K562 (cell line): ENCODE measurements around the gene AHSG. TPM values are rescaled to one million over a fixed set of nuclear protein-coding genes. Genes with fewer than 3 reads are reported as not detected.
A peak's percentile ranks its signal among the peaks of the same experiment; 100 is the strongest.

Experiments used
- ATAC-seq: fragments of 200-7000 bp; cut with Tn5 transposase; 3 replicates; pipeline ENCODE4 v1.9.1; 2020; ENCODE audit warnings: moderate library complexity
- BruUV-seq: library from RNA; stranded (reverse); fragments of 400-500 nt; replicated peaks from 2 replicates; lab custom pipeline; 2021; lab: Mats Ljungman, UMichigan
- CTCF ChIA-PET: fragments of 300-600 bp; formaldehyde crosslinking; extraction: SDS; loops from one replicate; lab custom pipeline; 2021; ENCODE audit warnings: low intra/inter-chr PET ratio; lab: Yijun Ruan, JAX
- POLR2A ChIA-PET: fragments of 300-600, 350-650 bp; sonication (Branson Sonifier 250); formaldehyde crosslinking; extraction: SDS; loops from one replicate; lab custom pipeline; 2021; ENCODE audit warnings: antibody characterized with exemption, inconsistent platforms; lab: Yijun Ruan, JAX
- DNase-seq, 4 experiments: peaks; one replicate each; pipeline versions ENCODE4 v3.0.0 to v3.0.0-alpha.2; 2011 to 2018; ENCODE audit warnings: low spot score in 3 of 4, mixed read lengths in 3 of 4; ENCODE audit errors: extremely low read depth in 1 of 4
- FAIRE-seq: peaks from 2 replicates; lab custom pipeline; 2011; peaks lifted over from hg19 to GRCh38; lab: Jason Lieb, UNC
- H2AFZ ChIP-seq: 2 replicates; pipeline ENCODE4 v1.6.0; 2011; ENCODE audit warnings: low read depth, low read length, control low read depth, inconsistent platforms
- H3K27ac ChIP-seq: fragments of 200-600 bp; 3 replicates; pipeline ENCODE4 v1.8.0; 2011; ENCODE audit warnings: low read depth, mild to moderate bottlenecking, control low read depth, inconsistent platforms, low read length, moderate library complexity, mixed read lengths; ENCODE audit errors: extremely low read depth
- H3K27me3 ChIP-seq, 2 experiments: fragments of 300-600 bp in 1 of 2; 2 replicates in 1 of 2; 3 replicates in 1 of 2; pipeline versions ENCODE4 v1.6.0 to v1.8.0; 2011; ENCODE audit warnings: inconsistent platforms in 2 of 2, low read length in 2 of 2, mild to moderate bottlenecking in 1 of 2, mixed read lengths in 1 of 2, moderate library complexity in 1 of 2; ENCODE audit not compliant: control insufficient read depth in 2 of 2, insufficient read depth in 2 of 2
- H3K36me3 ChIP-seq: fragments of 300-600 bp; 3 replicates; pipeline ENCODE4 v1.8.0; 2011; ENCODE audit warnings: mild to moderate bottlenecking, low read length, inconsistent platforms; ENCODE audit not compliant: control insufficient read depth, insufficient read depth
- H3K4me1 ChIP-seq, 2 experiments: fragments of 200-600 bp in 1 of 2; replicated peaks in 1 of 2; 2 replicates in 1 of 2; 3 replicates in 1 of 2; pipeline versions ENCODE4 v1.5.1 to v1.8.0; 2011; ENCODE audit warnings: inconsistent platforms in 2 of 2, low read length in 2 of 2, mild to moderate bottlenecking in 1 of 2, mixed read lengths in 1 of 2, moderate library complexity in 1 of 2; ENCODE audit not compliant: control insufficient read depth in 2 of 2, insufficient read depth in 2 of 2
- H3K4me2 ChIP-seq: 2 replicates; pipeline ENCODE4 v1.6.1; 2011; ENCODE audit warnings: low read length, control low read depth, inconsistent platforms, mixed read lengths; ENCODE audit not compliant: insufficient read depth
- H3K4me3 ChIP-seq: fragments of 200-600 bp; sonication (generic), shearing (Covaris generic); 2 replicates; pipeline ENCODE4 v1.5.1; 2016; ENCODE audit warnings: control low read depth, inconsistent platforms
- H3K79me2 ChIP-seq: fragments of 200-600 bp; 3 replicates; pipeline ENCODE4 v1.8.0; 2011; ENCODE audit warnings: low read length, inconsistent platforms; ENCODE audit not compliant: control insufficient read depth, insufficient read depth
- H3K9ac ChIP-seq, 2 experiments: 2 replicates each; pipeline versions ENCODE4 v1.6.0 to v1.6.1; 2011; ENCODE audit warnings: low read depth in 2 of 2, low read length in 2 of 2, control low read depth in 1 of 2, inconsistent platforms in 1 of 2, mild to moderate bottlenecking in 1 of 2, mixed read lengths in 1 of 2; ENCODE audit not compliant: insufficient read depth in 1 of 2
- H3K9me1 ChIP-seq: one replicate; pipeline ENCODE4 v1.6.0; 2011; ENCODE audit warnings: inconsistent platforms, mild to moderate bottlenecking, low read length, moderate library complexity; ENCODE audit not compliant: control insufficient read depth, insufficient read depth
- H3K9me3 ChIP-seq: replicated peaks from 2 replicates; pipeline ENCODE4 v1.5.1; 2011; ENCODE audit warnings: low read depth, low read length, inconsistent platforms; ENCODE audit not compliant: control insufficient read depth, insufficient read depth
- H4K20me1 ChIP-seq: replicated peaks from 2 replicates; pipeline ENCODE4 v1.6.1; 2011; ENCODE audit warnings: low read length, inconsistent platforms, mixed read lengths; ENCODE audit not compliant: control insufficient read depth, insufficient read depth
- EZH2 ChIP-seq: IDR thresholded peaks from 2 replicates; pipeline ENCODE4 v1.6.1; 2012; ENCODE audit warnings: low read depth, mild to moderate bottlenecking, inconsistent platforms, low read length, borderline replicate concordance
- KLF1 ChIP-seq: fragments of 450-650 bp; IDR thresholded peaks from 2 replicates; pipeline ENCODE4 v1.6.1; 2016; ENCODE audit warnings: missing genetic modification characterization, missing compliant biosample characterization
- KLF6 ChIP-seq: fragments of 250-450 bp; sonication (Bioruptor Pico); IDR thresholded peaks from 2 replicates; pipeline ENCODE4 v1.4.0; 2020; ENCODE audit warnings: mild to moderate bottlenecking, moderate library complexity, borderline replicate concordance
- LARP7 ChIP-seq: fragments of 450-650 bp; IDR thresholded peaks from 2 replicates; pipeline ENCODE4 v1.6.1; 2016
- MTA1 ChIP-seq: fragments of 450-650 bp; IDR thresholded peaks from 2 replicates; pipeline ENCODE4 v1.6.1; 2017; ENCODE audit warnings: borderline replicate concordance
- RB1 ChIP-seq: fragments of 450-650 bp; IDR thresholded peaks from 2 replicates; pipeline ENCODE4 v1.6.1; 2017; ENCODE audit warnings: low read depth, mild to moderate bottlenecking
- SAP30 ChIP-seq: fragments of 200-600 bp; sonication (generic); IDR thresholded peaks from 2 replicates; pipeline ENCODE4 v1.6.1; 2012; ENCODE audit warnings: borderline replicate concordance, low read depth, mild to moderate bottlenecking, moderate library complexity, low read length, control low read depth, inconsistent platforms; ENCODE audit not compliant: insufficient read depth, poor library complexity, severe bottlenecking
- SIRT6 ChIP-seq: IDR thresholded peaks from one replicate; pipeline ENCODE4 v1.6.1; 2012; ENCODE audit warnings: low read depth, mild to moderate bottlenecking, control low read depth, inconsistent platforms, low read length, moderate library complexity
- TSHZ1 ChIP-seq: fragments of 250-450 bp; sonication (Bioruptor Pico); IDR thresholded peaks from 2 replicates; pipeline ENCODE4 v1.4.0; 2020; ENCODE audit warnings: mild to moderate bottlenecking, moderate library complexity
- YY1 ChIP-seq, 3 experiments: IDR thresholded peaks; 2 replicates each; pipeline ENCODE4 v1.6.1; 2011; ENCODE audit warnings: low read length in 2 of 3, mild to moderate bottlenecking in 2 of 3, moderate library complexity in 2 of 3, borderline replicate concordance in 1 of 3, control low read depth in 1 of 3, low read depth in 1 of 3; ENCODE audit not compliant: insufficient read depth in 3 of 3, insufficient replicate concordance in 2 of 3, control insufficient read depth in 1 of 3, insufficient read length in 1 of 3; ENCODE audit errors: extremely low read depth in 1 of 3
- ZBTB8A ChIP-seq: fragments of 450-650 bp; IDR thresholded peaks from 2 replicates; pipeline ENCODE4 v1.6.1; 2018; ENCODE audit warnings: mild to moderate bottlenecking, moderate library complexity; ENCODE audit not compliant: partially characterized antibody
- ZNF592 ChIP-seq: fragments of 450-650 bp; IDR thresholded peaks from 2 replicates; pipeline ENCODE4 v1.6.1; 2017; ENCODE audit warnings: antibody characterized with exemption, mild to moderate bottlenecking
- ZSCAN32 ChIP-seq: fragments of 450-650 bp; formaldehyde crosslinking; IDR thresholded peaks from 2 replicates; pipeline ENCODE4 v1.4.0; 2020; ENCODE audit warnings: mild to moderate bottlenecking, moderate library complexity
- WGBS: fragments of 100-300 bp; shearing (Covaris generic); methylation state at CpG from one replicate; pipeline ENCODE4 v1.1.6; 2016; ENCODE audit warnings: low coverage, mixed read lengths; ENCODE audit not compliant: insufficient coverage; ENCODE audit errors: missing lambda C conversion rate; 5-methylcytosine and 5-hydroxymethylcytosine counted together
- in situ Hi-C: fragments of 300-500 bp; cut with MboI; formaldehyde crosslinking; loops from 4 replicates; pipeline ENCODE4 v1.15.0; 2018; ENCODE audit warnings: inconsistent platforms, mixed read lengths
- intact Hi-C: fragments of 100-400 bp; cut with micrococcal nuclease; formaldehyde crosslinking; loops from 2 replicates; pipeline ENCODE4 v1.14.2; 2022
- polyA plus RNA-seq, 8 experiments: library from polyadenylated mRNA; depleted of rRNA in 4 of 8; stranded (reverse) in 5 of 8; unstranded in 3 of 8; fragments of >200 nt; fragmentation: Nextera tagmentation in 2 of 8; fragmentation: Illumina TruSeq in 1 of 8; extraction: Ambion mirVana in 2 of 8; extraction: Trizol in 1 of 8; gene quantifications; 2 replicates each; pipeline versions ENCODE4 v1.2.1 to v1.2.3, GENCODE V29; 2011 to 2014; ENCODE audit warnings: inconsistent platforms in 1 of 8, missing spikeins in 1 of 8
- total RNA-seq, 7 experiments: library from RNA; depleted of rRNA in 6 of 7; stranded (reverse); fragments of >200 nt in 6 of 7; fragmentation: Illumina TruSeq in 2 of 7; extraction: Trizol in 2 of 7; gene quantifications; 2 replicates each; pipeline versions ENCODE4 v1.2.1 to v1.2.3, GENCODE V29; 2011 to 2021; ENCODE audit warnings: low replicate concordance in 1 of 7

AHSG gene
- total and polyA plus RNA-seq, 9 of the 15 experiments (the other 6 are each of a cell fraction or from before 2014, with no cell fraction given), result 0.69 TPM; not detected in 8

GRCh38 chr3:186640929-186641328 lies 28.1 kb downstream of the AHSG start (continued):
- TF ChIP-seq SAP30, result no peak

GRCh38 chr3:186642014-186642413 lies 29.2 kb downstream of the AHSG start:
- Histone ChIP-seq H3K27me3 (peaks cover 7 to 22% of the 10 kb centered on the region in 2 experiments; a peak in 3 of 5 replicates), H4K20me1 (no peaks in the 10 kb centered on the region), H3K27ac (no peak overlapping the region), H2AFZ (no peak overlapping the region), H3K4me2 (no peak overlapping the region), H3K4me1 (peaks cover 0 to 7% of the 10 kb centered on the region in 2 experiments; a peak in 2 of 5 replicates), H3K9me3 (no peaks in the 10 kb centered on the region), H3K79me2 (no peaks in the 10 kb centered on the region), H3K9ac (no peak overlapping the region), H3K4me3 (no peak overlapping the region), H3K9me1 (no peaks in the 10 kb centered on the region), H3K36me3 (no peaks in the 10 kb centered on the region)
- ChIA-PET CTCF (no interaction called here), POLR2A (interaction anchor here (1.2 kb wide), 3 partner anchors 9 to 141 kb away, joined by 3 to 4 read pairs (median 3); partner anchors contain the start of gene EIF4A2)
- in situ Hi-C loops (no loop called here), intact Hi-C loops (no loop called here)
- FAIRE-seq (peak; percentile 11), DNase-seq (no peak), ATAC-seq (no peak)
- no TSS peak for BruUV-seq
- WGBS, result 3% methylated on average over 3 of the region's 3 CpGs
- no peak for TF ChIP-seq SIRT6
- TF ChIP-seq KLF1, result no peak
- TF ChIP-seq MTA1, result no peak
- no peak for TF ChIP-seq KLF6 (CRISPR knock-in tag)
- no peak for TF ChIP-seq ZSCAN32 (CRISPR knock-in tag)
- TF ChIP-seq LARP7, result no peak
- no peak for TF ChIP-seq ZBTB8A
- no peak for TF ChIP-seq TSHZ1
- TF ChIP-seq EZH2, result no peak
- TF ChIP-seq ZNF592, result no peak
- TF ChIP-seq RB1, result no peak
- no peak for TF ChIP-seq YY1 (IDR thresholded peaks at IDR 0.05; ENCODE audit: borderline replicate concordance in 1 of 3, control insufficient read depth in 1 of 3, extremely low read depth in 1 of 3, insufficient read depth in 3 of 3, insufficient read length in 1 of 3, insufficient replicate concordance in 2 of 3, low read depth in 1 of 3, low read length in 2 of 3)
